CD14-positive monocyte (primary cell): ENCODE measurements around the gene TMEM184C. TPM values are rescaled to one million over a fixed set of nuclear protein-coding genes. Genes with fewer than 3 reads are reported as not detected.

Experiments used
- DNase-seq, 3 donors: peaks; one replicate each; pipeline ENCODE4 v3.0.0-alpha.2; 2011 to 2022
- H2AFZ ChIP-seq: 2 replicates; pipeline ENCODE4 v1.6.0; 2012; ENCODE audit warnings: mild to moderate bottlenecking, low read depth, low read length, inconsistent platforms; ENCODE audit not compliant: insufficient read depth, poor library complexity, severe bottlenecking
- H3K27ac ChIP-seq, 2 donors: 1 replicate in 1 of 2; 2 replicates in 1 of 2; pipeline ENCODE4 v1.5.1; 2012 to 2013; ENCODE audit warnings: low read length in 2 of 2, control low read depth in 1 of 2, inconsistent platforms in 1 of 2, low read depth in 1 of 2, mild to moderate bottlenecking in 1 of 2
- H3K27me3 ChIP-seq, 2 donors: one replicate each; pipeline versions ENCODE4 v1.6.0 to v1.6.1; 2011 to 2013; ENCODE audit warnings: low read length in 2 of 2; ENCODE audit not compliant: control insufficient read depth in 2 of 2, insufficient read depth in 2 of 2
- H3K36me3 ChIP-seq, 2 donors: replicated peaks in 1 of 2; 1 replicate in 1 of 2; 2 replicates in 1 of 2; pipeline versions ENCODE4 v1.5.1 to v1.6.1; 2012 to 2013; ENCODE audit warnings: low read length in 2 of 2, control low read depth in 1 of 2, inconsistent platforms in 1 of 2, mild to moderate bottlenecking in 1 of 2; ENCODE audit not compliant: insufficient read depth in 2 of 2, control insufficient read depth in 1 of 2
- H3K4me1 ChIP-seq, 2 donors: 1 replicate in 1 of 2; 2 replicates in 1 of 2; pipeline versions ENCODE4 v1.5.1 to v1.6.1; 2012 to 2013; ENCODE audit warnings: low read length in 2 of 2, control low read depth in 1 of 2, inconsistent platforms in 1 of 2, mild to moderate bottlenecking in 1 of 2, moderate library complexity in 1 of 2; ENCODE audit not compliant: insufficient read depth in 2 of 2, control insufficient read depth in 1 of 2
- H3K4me2 ChIP-seq: replicated peaks from 2 replicates; pipeline ENCODE3; 2012; ENCODE audit warnings: low read length, moderate library complexity, mild to moderate bottlenecking; ENCODE audit not compliant: poor library complexity, severe bottlenecking; ENCODE audit errors: extremely low read depth
- H3K4me3 ChIP-seq, 3 experiments: fragments of 200-600 bp in 1 of 3; sonication (generic) in 1 of 3; replicated peaks in 1 of 3; 1 replicate in 2 of 3; 2 replicates in 1 of 3; pipeline ENCODE4 v1.5.1; 2011 to 2013; ENCODE audit warnings: low read length in 3 of 3, mild to moderate bottlenecking in 3 of 3, control low read depth in 2 of 3, low read depth in 2 of 3, inconsistent platforms in 1 of 3, moderate library complexity in 1 of 3
- H3K79me2 ChIP-seq: 2 replicates; pipeline ENCODE4 v1.6.0; 2012; ENCODE audit warnings: mild to moderate bottlenecking, control low read depth, inconsistent platforms, low read length, moderate library complexity; ENCODE audit not compliant: insufficient read depth
- H3K9ac ChIP-seq: 2 replicates; pipeline ENCODE4 v1.6.0; 2017; ENCODE audit warnings: low read length, mild to moderate bottlenecking; ENCODE audit not compliant: insufficient read depth, poor library complexity, severe bottlenecking
- H3K9me3 ChIP-seq, 2 donors: replicated peaks in 1 of 2; 1 replicate in 1 of 2; 2 replicates in 1 of 2; pipeline versions ENCODE4 v1.5.1 to v1.6.1; 2012 to 2013; ENCODE audit warnings: low read length in 2 of 2, control low read depth in 1 of 2; ENCODE audit not compliant: control insufficient read depth in 1 of 2, insufficient read depth in 1 of 2
- H4K20me1 ChIP-seq: 2 replicates; pipeline ENCODE4 v1.6.0; 2012; ENCODE audit warnings: mild to moderate bottlenecking, low read length, control low read depth, moderate library complexity; ENCODE audit not compliant: insufficient read depth
- H3K27ac Mint-ChIP-seq, 7 donors: one replicate each; pipeline ENCODE4 v1.8.0; 2020; ENCODE audit warnings: mild to moderate bottlenecking in 7 of 7, mixed read lengths in 7 of 7, moderate library complexity in 6 of 7, inconsistent platforms in 2 of 7
- H3K27me3 Mint-ChIP-seq, 3 donors: one replicate each; pipeline ENCODE4 v1.8.0; 2021 to 2022; ENCODE audit warnings: low read depth in 3 of 3, mild to moderate bottlenecking in 3 of 3, mixed read lengths in 3 of 3, moderate library complexity in 3 of 3, inconsistent platforms in 1 of 3
- H3K36me3 Mint-ChIP-seq, 2 donors: one replicate each; pipeline ENCODE4 v1.8.0; 2020; ENCODE audit warnings: mixed read lengths in 2 of 2, inconsistent platforms in 1 of 2, mild to moderate bottlenecking in 1 of 2
- H3K4me1 Mint-ChIP-seq: one replicate; pipeline ENCODE4 v1.8.0; 2020; ENCODE audit warnings: mild to moderate bottlenecking, mixed read lengths
- H3K4me3 Mint-ChIP-seq, 2 donors: one replicate each; pipeline ENCODE4 v1.8.0; 2020; ENCODE audit warnings: mild to moderate bottlenecking in 2 of 2, mixed read lengths in 2 of 2, moderate library complexity in 1 of 2
- H3K9me3 Mint-ChIP-seq, 7 donors: one replicate each; pipeline ENCODE4 v1.8.0; 2020 to 2022; ENCODE audit warnings: mixed read lengths in 7 of 7, mild to moderate bottlenecking in 6 of 7, moderate library complexity in 6 of 7, inconsistent platforms in 2 of 7
- CTCF ChIP-seq: fragments of 200-600 bp; IDR thresholded peaks from one replicate; pipeline ENCODE4 v1.8.0; 2022; ENCODE audit warnings: antibody characterized with exemption, mild to moderate bottlenecking
- WGBS: methylation state at CpG from one replicate; pipeline ENCODE4 v1.1.5; 2013; ENCODE audit warnings: missing lambda C conversion rate; ENCODE audit not compliant: insufficient coverage; 5-methylcytosine and 5-hydroxymethylcytosine counted together
- intact Hi-C, 2 donors: fragments of 100-400 bp; cut with micrococcal nuclease; formaldehyde crosslinking; loops; one replicate each; pipeline versions ENCODE4 v1.15.0 to v1.15.1; 2023
- polyA plus RNA-seq, 3 donors: library from polyadenylated mRNA; depleted of rRNA in 1 of 3; unstranded in 2 of 3; stranded (reverse) in 1 of 3; fragments of 300-500 nt in 2 of 3; fragments of >200 nt in 1 of 3; fragmentation: Illumina TruSeq in 2 of 3; gene quantifications; 1 replicate in 2 of 3; 2 replicates in 1 of 3; pipeline ENCODE4 v1.2.3, GENCODE V29; 2012 to 2021

TMEM184C gene
- polyA plus RNA-seq, 3 donors: 7.5 to 36.4 (median 20.7) TPM

GRCh38 chr4:147607471-147607870, 9.7 kb upstream of the TMEM184C start:
- intact Hi-C loops: no loop called here
- Mint-ChIP-seq H3K27me3 (peaks cover 2% of the 10 kb centered on the region in 3 donors), H3K27ac (no peak overlapping the region), H3K4me3 (no peak overlapping the region), H3K9me3 (no peaks in the 10 kb centered on the region), H3K4me1 (no peaks in the 10 kb centered on the region), H3K36me3 (no peaks in the 10 kb centered on the region)
- TF ChIP-seq CTCF: no peak
- H2AFZ ChIP-seq: no peak overlapping the region
- DNase-seq: no peak
- peaks cover 4 to 5% of the 10 kb centered on the region in 2 donors for H3K27me3 ChIP-seq
- no peak overlapping the region for H3K4me3 ChIP-seq
- no peak overlapping the region for H3K27ac ChIP-seq
- H4K20me1 ChIP-seq: no peaks in the 10 kb centered on the region
- no peak overlapping the region for H3K9ac ChIP-seq
- no peaks in the 10 kb centered on the region for H3K36me3 ChIP-seq
- H3K79me2 ChIP-seq: no peaks in the 10 kb centered on the region
- no peak overlapping the region for H3K4me2 ChIP-seq
- H3K4me1 ChIP-seq: no peaks in the 10 kb centered on the region
- 75% methylated on average over 1 of the region's 1 CpG for WGBS
- H3K9me3 ChIP-seq: no peaks in the 10 kb centered on the region

GRCh38 chr4:147610686-147611085, 6.5 kb upstream of the TMEM184C start:
- Mint-ChIP-seq H3K27me3 (peaks cover 2 to 9% (median 4%) of the 10 kb centered on the region in 3 donors), H3K36me3 (no peaks in the 10 kb centered on the region)
- intact Hi-C loops: no loop called here

More at GRCh38 chr4:147610686-147611085, 6.5 kb upstream of the TMEM184C start:
- Histone ChIP-seq H3K4me2 (no peak overlapping the region), H3K36me3 (no peaks in the 10 kb centered on the region), H3K27ac (no peak overlapping the region), H2AFZ (no peak overlapping the region), H3K9me3 (no peaks in the 10 kb centered on the region), H3K79me2 (no peaks in the 10 kb centered on the region), H3K27me3 (peaks cover 5 to 14% of the 10 kb centered on the region in 2 donors), H3K4me3 (no peak overlapping the region), H3K9ac (no peak overlapping the region), H3K4me1 (no peaks in the 10 kb centered on the region), H4K20me1 (no peaks in the 10 kb centered on the region)
- no peaks in the 10 kb centered on the region for H3K4me1 Mint-ChIP-seq
- DNase-seq: no peak
- no peak overlapping the region for H3K4me3 Mint-ChIP-seq
- no peak for TF ChIP-seq CTCF
- H3K27ac Mint-ChIP-seq: no peak overlapping the region
- no CpG with 5 or more reads among the region's 1 CpG for WGBS
- H3K9me3 Mint-ChIP-seq: no peaks in the 10 kb centered on the region
